Measurements from ENCODE around the gene VCX.

DNA sequence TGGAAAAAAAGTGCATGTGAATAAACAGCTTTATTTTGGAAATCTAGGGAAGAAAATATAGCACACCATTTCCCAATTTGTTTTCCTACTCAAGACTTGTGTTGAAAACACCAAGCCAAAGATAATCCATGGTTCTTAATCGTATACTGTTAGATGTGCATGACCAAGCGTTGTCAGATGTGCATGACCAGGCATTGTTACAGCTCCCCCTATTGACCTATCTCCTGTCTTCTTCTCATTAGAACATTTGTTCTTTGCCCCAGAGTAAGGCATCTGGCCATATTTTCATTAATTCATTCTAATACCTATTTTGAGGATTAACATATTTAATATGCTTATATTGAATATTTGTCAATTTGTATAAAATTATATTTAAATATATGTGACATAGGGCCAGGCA lies 14.4 kb upstream of the VCX start:
- no peak for TF ChIP-seq POLR2A (IDR thresholded peaks at IDR 0.05)
- TF ChIP-seq, protein P1, sequence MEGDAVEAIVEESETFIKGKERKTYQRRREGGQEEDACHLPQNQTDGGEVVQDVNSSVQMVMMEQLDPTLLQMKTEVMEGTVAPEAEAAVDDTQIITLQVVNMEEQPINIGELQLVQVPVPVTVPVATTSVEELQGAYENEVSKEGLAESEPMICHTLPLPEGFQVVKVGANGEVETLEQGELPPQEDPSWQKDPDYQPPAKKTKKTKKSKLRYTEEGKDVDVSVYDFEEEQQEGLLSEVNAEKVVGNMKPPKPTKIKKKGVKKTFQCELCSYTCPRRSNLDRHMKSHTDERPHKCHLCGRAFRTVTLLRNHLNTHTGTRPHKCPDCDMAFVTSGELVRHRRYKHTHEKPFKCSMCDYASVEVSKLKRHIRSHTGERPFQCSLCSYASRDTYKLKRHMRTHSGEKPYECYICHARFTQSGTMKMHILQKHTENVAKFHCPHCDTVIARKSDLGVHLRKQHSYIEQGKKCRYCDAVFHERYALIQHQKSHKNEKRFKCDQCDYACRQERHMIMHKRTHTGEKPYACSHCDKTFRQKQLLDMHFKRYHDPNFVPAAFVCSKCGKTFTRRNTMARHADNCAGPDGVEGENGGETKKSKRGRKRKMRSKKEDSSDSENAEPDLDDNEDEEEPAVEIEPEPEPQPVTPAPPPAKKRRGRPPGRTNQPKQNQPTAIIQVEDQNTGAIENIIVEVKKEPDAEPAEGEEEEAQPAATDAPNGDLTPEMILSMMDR (IDR thresholded peaks at IDR 0.05) = no peak
